Astrocyte (in vitro differentiated cells and primary cell): ENCODE measurements around the gene TLX2. TPM values are rescaled to one million over a fixed set of nuclear protein-coding genes. Genes with fewer than 3 reads are reported as not detected.

Source experiments
- DNase-seq: peaks from one replicate; pipeline ENCODE4 v3.0.0-alpha.2; 2010; ENCODE audit warnings: low read depth
- FAIRE-seq: peaks from 2 replicates; lab custom pipeline; 2011; peaks lifted over from hg19 to GRCh38; lab: Jason Lieb, UNC
- H2AFZ ChIP-seq: 2 replicates; pipeline ENCODE4 v1.6.0; 2012; ENCODE audit warnings: low read depth, low read length, inconsistent platforms
- H3K27ac ChIP-seq: 2 replicates; pipeline ENCODE4 v1.5.1; 2011; ENCODE audit warnings: low read depth, low read length, inconsistent platforms
- H3K27me3 ChIP-seq: 2 replicates; pipeline ENCODE4 v1.6.0; 2011; ENCODE audit warnings: low read length, inconsistent platforms; ENCODE audit not compliant: insufficient read depth
- H3K36me3 ChIP-seq: 2 replicates; pipeline ENCODE4 v1.5.1; 2011; ENCODE audit warnings: low read length, inconsistent platforms; ENCODE audit not compliant: insufficient read depth
- H3K4me1 ChIP-seq: 2 replicates; pipeline ENCODE4 v1.5.1; 2011; ENCODE audit warnings: low read length, inconsistent platforms; ENCODE audit not compliant: insufficient read depth
- H3K4me2 ChIP-seq: 2 replicates; pipeline ENCODE4 v1.6.0; 2012; ENCODE audit warnings: low read length, inconsistent platforms
- H3K4me3 ChIP-seq: 2 replicates; pipeline ENCODE4 v1.5.1; 2011; ENCODE audit warnings: low read depth, mild to moderate bottlenecking, low read length, inconsistent platforms; ENCODE audit not compliant: insufficient read depth
- H3K79me2 ChIP-seq: 2 replicates; pipeline ENCODE4 v1.6.0; 2012; ENCODE audit warnings: mild to moderate bottlenecking, low read length, inconsistent platforms; ENCODE audit not compliant: insufficient read depth
- H3K9ac ChIP-seq: 2 replicates; pipeline ENCODE4 v1.6.0; 2012; ENCODE audit warnings: mild to moderate bottlenecking, low read length, inconsistent platforms
- H3K9me3 ChIP-seq: 2 replicates; pipeline ENCODE4 v1.5.1; 2012; ENCODE audit warnings: low read depth, mild to moderate bottlenecking, low read length, inconsistent platforms; ENCODE audit not compliant: insufficient read depth
- H4K20me1 ChIP-seq: 2 replicates; pipeline ENCODE4 v1.6.0; 2012; ENCODE audit warnings: low read length, inconsistent platforms; ENCODE audit not compliant: insufficient read depth
- H3K27ac Mint-ChIP-seq: one replicate; pipeline ENCODE4 v1.8.0; 2021; ENCODE audit warnings: mild to moderate bottlenecking, mixed read lengths; ENCODE audit not compliant: unreplicated experiment
- H3K27me3 Mint-ChIP-seq: one replicate; pipeline ENCODE4 v1.8.0; 2021; ENCODE audit warnings: low read depth, mixed read lengths; ENCODE audit not compliant: unreplicated experiment
- H3K36me3 Mint-ChIP-seq: one replicate; pipeline ENCODE4 v1.8.0; 2021; ENCODE audit warnings: low read depth, mixed read lengths; ENCODE audit not compliant: unreplicated experiment
- H3K4me1 Mint-ChIP-seq: one replicate; pipeline ENCODE4 v1.8.0; 2021; ENCODE audit warnings: low read depth, mixed read lengths; ENCODE audit not compliant: unreplicated experiment
- H3K4me3 Mint-ChIP-seq: one replicate; pipeline ENCODE4 v1.8.0; 2021; ENCODE audit warnings: mild to moderate bottlenecking, moderate library complexity, mixed read lengths; ENCODE audit not compliant: unreplicated experiment
- H3K9me3 Mint-ChIP-seq: one replicate; pipeline ENCODE4 v1.8.0; 2021; ENCODE audit warnings: mild to moderate bottlenecking, mixed read lengths; ENCODE audit not compliant: unreplicated experiment
- EZH2 ChIP-seq: IDR thresholded peaks from 2 replicates; pipeline ENCODE4 v1.6.1; 2012; ENCODE audit warnings: mild to moderate bottlenecking, low read length, inconsistent platforms; ENCODE audit not compliant: insufficient read depth
- total RNA-seq: library from RNA; stranded (reverse); gene quantifications from 2 replicates; pipeline ENCODE4 v1.2.1, GENCODE V29; 2021
- TF ChIP-seq, protein P1 (sequence below): IDR thresholded peaks from 2 replicates; pipeline ENCODE4 v1.5.1; 2011; ENCODE audit warnings: low read depth, mild to moderate bottlenecking, inconsistent platforms, low read length, moderate library complexity; ENCODE audit not compliant: insufficient read depth

Gene TLX2
- total RNA-seq, 1 donor from 2014 or later, result not detected

- Mint-ChIP-seq H3K36me3 (peaks cover 5% of the 10 kb centered on the region), H3K9me3 (no peaks in the 10 kb centered on the region), H3K27me3 (peaks cover 47% of the 10 kb centered on the region), H3K4me3 (no peak overlapping the region), H3K4me1 (peaks cover 13% of the 10 kb centered on the region), H3K27ac (no peak overlapping the region)
- FAIRE-seq (no peak), DNase-seq (no peak)
- peaks cover 48% of the 10 kb centered on the region for H3K27me3 ChIP-seq
- no peak overlapping the region for H3K9ac ChIP-seq
- H3K4me3 ChIP-seq, result no peak overlapping the region
- TF ChIP-seq EZH2, result no peak
- TF ChIP-seq, protein P1, sequence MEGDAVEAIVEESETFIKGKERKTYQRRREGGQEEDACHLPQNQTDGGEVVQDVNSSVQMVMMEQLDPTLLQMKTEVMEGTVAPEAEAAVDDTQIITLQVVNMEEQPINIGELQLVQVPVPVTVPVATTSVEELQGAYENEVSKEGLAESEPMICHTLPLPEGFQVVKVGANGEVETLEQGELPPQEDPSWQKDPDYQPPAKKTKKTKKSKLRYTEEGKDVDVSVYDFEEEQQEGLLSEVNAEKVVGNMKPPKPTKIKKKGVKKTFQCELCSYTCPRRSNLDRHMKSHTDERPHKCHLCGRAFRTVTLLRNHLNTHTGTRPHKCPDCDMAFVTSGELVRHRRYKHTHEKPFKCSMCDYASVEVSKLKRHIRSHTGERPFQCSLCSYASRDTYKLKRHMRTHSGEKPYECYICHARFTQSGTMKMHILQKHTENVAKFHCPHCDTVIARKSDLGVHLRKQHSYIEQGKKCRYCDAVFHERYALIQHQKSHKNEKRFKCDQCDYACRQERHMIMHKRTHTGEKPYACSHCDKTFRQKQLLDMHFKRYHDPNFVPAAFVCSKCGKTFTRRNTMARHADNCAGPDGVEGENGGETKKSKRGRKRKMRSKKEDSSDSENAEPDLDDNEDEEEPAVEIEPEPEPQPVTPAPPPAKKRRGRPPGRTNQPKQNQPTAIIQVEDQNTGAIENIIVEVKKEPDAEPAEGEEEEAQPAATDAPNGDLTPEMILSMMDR, result no peak
- H3K4me2 ChIP-seq, result no peak overlapping the region
- no peaks in the 10 kb centered on the region for H3K9me3 ChIP-seq
- no peaks in the 10 kb centered on the region for H3K36me3 ChIP-seq
- no peak overlapping the region for H3K27ac ChIP-seq
- H3K4me1 ChIP-seq, result peaks cover 30% of the 10 kb centered on the region
- peaks cover 18% of the 10 kb centered on the region for H3K79me2 ChIP-seq
- peaks cover 13% of the 10 kb centered on the region for H4K20me1 ChIP-seq
- no peak overlapping the region for H2AFZ ChIP-seq
Observed at GRCh38 chr2:74510272-74510671, 4.0 kb upstream of the TLX2 start.

DNA sequence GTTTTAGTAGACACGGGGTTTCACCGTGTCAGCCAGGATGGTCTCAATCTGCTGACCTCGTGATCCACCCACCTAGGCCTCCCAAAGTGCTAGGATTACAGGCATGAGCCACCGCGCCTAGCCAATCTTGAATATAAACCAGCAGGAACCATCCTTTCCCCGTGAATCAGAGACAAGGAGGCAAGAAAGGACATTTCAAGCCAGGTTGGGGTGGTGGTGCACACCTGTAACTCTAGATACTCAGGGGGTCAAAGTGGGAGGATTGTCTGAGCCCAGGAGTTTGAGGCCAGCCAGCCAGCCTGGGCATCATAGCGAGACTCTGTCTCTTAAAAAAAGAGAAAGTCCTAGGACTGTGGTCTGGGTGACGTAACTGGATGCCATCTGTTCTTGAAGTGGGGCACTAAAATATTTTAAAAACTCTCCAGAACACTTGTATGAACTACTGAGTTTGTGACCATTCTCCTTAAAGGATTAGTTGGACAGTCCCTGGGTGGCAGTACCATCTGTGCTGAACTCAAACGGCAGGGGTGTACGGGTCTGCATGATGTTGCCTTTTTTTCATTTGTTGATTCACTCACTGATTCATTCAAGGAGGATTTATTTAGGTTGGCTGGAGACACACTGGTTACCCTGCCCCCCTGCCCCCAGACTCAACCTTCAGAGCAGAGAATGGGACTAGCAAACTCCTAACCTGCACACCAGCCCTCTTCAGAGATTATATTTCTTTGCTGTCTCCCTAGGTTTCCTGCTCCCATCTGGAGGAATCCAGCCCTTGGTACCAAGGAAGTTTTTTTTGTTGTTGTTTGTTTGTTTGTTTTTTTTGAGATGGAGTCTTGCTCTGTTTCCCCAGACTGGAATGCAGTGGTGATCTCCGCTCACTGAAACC lies 2.9 kb upstream of the TLX2 start:
- H3K36me3 Mint-ChIP-seq, result peaks cover 5% of the 10 kb centered on the region
- peaks cover 8% of the 10 kb centered on the region for H3K4me1 Mint-ChIP-seq
- peaks cover 59% of the 10 kb centered on the region for H3K27me3 ChIP-seq
- H3K27ac Mint-ChIP-seq, result no peak overlapping the region
- H3K9me3 Mint-ChIP-seq, result no peaks in the 10 kb centered on the region
- H2AFZ ChIP-seq, result no peak overlapping the region
- H3K4me3 ChIP-seq, result no peak overlapping the region
- no peak overlapping the region for H3K4me3 Mint-ChIP-seq
- H3K27me3 Mint-ChIP-seq, result peaks cover 51% of the 10 kb centered on the region
- H3K79me2 ChIP-seq, result peaks cover 9% of the 10 kb centered on the region
- TF ChIP-seq, protein P1, result no peak
- peak; percentile 49 for TF ChIP-seq EZH2
- H3K9ac ChIP-seq, result no peak overlapping the region
- no peak for FAIRE-seq
- H3K4me1 ChIP-seq, result peaks cover 23% of the 10 kb centered on the region
- no peak for DNase-seq
- H3K4me2 ChIP-seq, result no peak overlapping the region
- H4K20me1 ChIP-seq, result peaks cover 6% of the 10 kb centered on the region
- H3K27ac ChIP-seq, result no peak overlapping the region
- H3K36me3 ChIP-seq, result no peaks in the 10 kb centered on the region
- H3K9me3 ChIP-seq, result no peaks in the 10 kb centered on the region
